ENCODE measurements around the gene SMIM38. TPM values are rescaled to one million over a fixed set of nuclear protein-coding genes. Genes with fewer than 3 reads are reported as not detected.

The SMIM38 gene
- total RNA-seq, 1 experiment from 2014 or later, result 0.33 TPM

DNA sequence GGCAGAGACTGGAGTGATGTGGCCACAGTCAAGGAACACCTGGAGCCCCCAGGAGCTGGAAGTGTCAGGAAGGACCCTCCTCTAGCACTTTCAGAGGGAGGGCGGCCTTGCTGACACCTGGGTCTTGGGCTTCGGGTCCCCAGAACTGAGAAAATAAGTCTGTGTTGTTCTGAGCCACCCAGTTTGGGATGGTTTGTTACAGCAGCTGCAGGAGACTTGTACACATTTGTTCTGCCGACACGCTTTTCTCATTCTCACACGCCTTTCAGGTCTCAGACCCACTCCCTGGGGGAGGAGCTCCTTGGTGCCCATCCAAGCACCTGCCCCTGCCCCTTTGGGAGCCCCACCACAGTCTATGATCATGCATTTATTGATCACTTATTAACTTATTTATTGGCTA, 47.2 kb upstream of the SMIM38 start:
- H3K9me3 Mint-ChIP-seq (ENCODE audit: low read depth, unreplicated experiment), result peaks cover 6% of the 10 kb centered on the region
- H3K4me1 Mint-ChIP-seq (ENCODE audit: low read depth, unreplicated experiment), result peaks cover 16% of the 10 kb centered on the region
- no peak for DNase-seq
- peaks cover 4% of the 10 kb centered on the region for H3K27me3 Mint-ChIP-seq (ENCODE audit: unreplicated experiment)
- peaks cover 3% of the 10 kb centered on the region for H3K36me3 Mint-ChIP-seq (ENCODE audit: insufficient read depth, unreplicated experiment)
- intact Hi-C loops (cut with micrococcal nuclease; ENCODE audit: unreplicated experiment), result no loop called here
- CTCF ChIA-PET, result interaction anchor here (0.6 kb wide), 1 partner anchor 24 kb away, joined by 6 read pairs; no protein-coding TSS in a partner anchor
- BruUV-seq (replicated peaks), result no TSS peak
- no peak overlapping the region for H3K4me3 Mint-ChIP-seq (ENCODE audit: low read depth, unreplicated experiment)
- no peak overlapping the region for H3K27ac Mint-ChIP-seq (ENCODE audit: unreplicated experiment)
- no peak for TF ChIP-seq CTCF (IDR thresholded peaks at IDR 0.05; ENCODE audit: unreplicated experiment)

DNA sequence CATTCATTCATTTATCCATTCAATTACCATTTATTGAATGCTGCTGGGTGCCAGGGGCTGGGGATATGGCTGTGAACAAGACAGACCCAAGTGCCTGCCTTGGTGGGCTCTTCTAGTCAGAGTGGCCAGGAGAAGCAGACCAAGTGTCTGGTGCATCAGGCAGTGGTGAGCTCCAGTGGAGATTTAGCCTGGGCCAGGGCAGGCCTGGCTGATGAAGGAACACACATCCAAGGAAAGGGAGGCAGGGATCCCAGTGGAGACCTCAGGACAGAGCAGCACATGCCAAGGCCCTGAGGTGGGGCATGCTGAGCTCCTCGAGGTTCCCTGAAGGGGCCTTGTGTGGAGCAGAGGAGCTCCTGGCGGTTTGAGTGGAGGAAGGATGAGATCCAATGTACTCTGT, 46.6 kb upstream of the SMIM38 start:
- BruUV-seq (replicated peaks), result no TSS peak
- CTCF ChIA-PET, result interaction anchor here (0.6 kb wide), 2 partner anchors 23 to 185 kb away, joined by 3 to 6 read pairs; partner anchors contain the start of gene MYEOV
- peaks cover 7% of the 10 kb centered on the region for H3K36me3 Mint-ChIP-seq (ENCODE audit: insufficient read depth, unreplicated experiment)
- peaks cover 11% of the 10 kb centered on the region for H3K4me1 Mint-ChIP-seq (ENCODE audit: low read depth, unreplicated experiment)
- peaks cover 6% of the 10 kb centered on the region for H3K9me3 Mint-ChIP-seq (ENCODE audit: low read depth, unreplicated experiment)
- no peak for DNase-seq
- TF ChIP-seq CTCF (IDR thresholded peaks at IDR 0.05; ENCODE audit: unreplicated experiment), result no peak
- peaks cover 9% of the 10 kb centered on the region for H3K27me3 Mint-ChIP-seq (ENCODE audit: unreplicated experiment)
- H3K27ac Mint-ChIP-seq (ENCODE audit: unreplicated experiment), result no peak overlapping the region
- intact Hi-C loops (cut with micrococcal nuclease; ENCODE audit: unreplicated experiment), result no loop called here
- no peak overlapping the region for H3K4me3 Mint-ChIP-seq (ENCODE audit: low read depth, unreplicated experiment)

GRCh38 chr11:69110451-69110850, 45.3 kb upstream of the SMIM38 start:
- H3K36me3 Mint-ChIP-seq (ENCODE audit: insufficient read depth, unreplicated experiment), result peaks cover 7% of the 10 kb centered on the region
- H3K27me3 Mint-ChIP-seq (ENCODE audit: unreplicated experiment), result peaks cover 9% of the 10 kb centered on the region
- H3K9me3 Mint-ChIP-seq (ENCODE audit: low read depth, unreplicated experiment), result peaks cover 6% of the 10 kb centered on the region
- H3K4me1 Mint-ChIP-seq (ENCODE audit: low read depth, unreplicated experiment), result peaks cover 17% of the 10 kb centered on the region
- CTCF ChIA-PET, result no interaction called here
- H3K4me3 Mint-ChIP-seq (ENCODE audit: low read depth, unreplicated experiment), result no peak overlapping the region
- intact Hi-C loops (cut with micrococcal nuclease; ENCODE audit: unreplicated experiment), result no loop called here
- no peak for TF ChIP-seq CTCF (IDR thresholded peaks at IDR 0.05; ENCODE audit: unreplicated experiment)
- no peak for DNase-seq
- BruUV-seq (replicated peaks), result no TSS peak
- no peak overlapping the region for H3K27ac Mint-ChIP-seq (ENCODE audit: unreplicated experiment)

GRCh38 chr11:69111624-69112542, 43.9 kb upstream of the SMIM38 start:
- intact Hi-C loops (cut with micrococcal nuclease; ENCODE audit: unreplicated experiment), result no loop called here
- peaks cover 20% of the 10 kb centered on the region for H3K4me1 Mint-ChIP-seq (ENCODE audit: low read depth, unreplicated experiment)
- CTCF ChIA-PET, result no interaction called here
- peaks cover 6% of the 10 kb centered on the region for H3K9me3 Mint-ChIP-seq (ENCODE audit: low read depth, unreplicated experiment)
- H3K36me3 Mint-ChIP-seq (ENCODE audit: insufficient read depth, unreplicated experiment), result peaks cover 7% of the 10 kb centered on the region
- DNase-seq, result no peak
- H3K27ac Mint-ChIP-seq (ENCODE audit: unreplicated experiment), result no peak overlapping the region
- BruUV-seq (replicated peaks), result no TSS peak
- no peak for TF ChIP-seq CTCF (IDR thresholded peaks at IDR 0.05; ENCODE audit: unreplicated experiment)
- peaks cover 9% of the 10 kb centered on the region for H3K27me3 Mint-ChIP-seq (ENCODE audit: unreplicated experiment)
- no peak overlapping the region for H3K4me3 Mint-ChIP-seq (ENCODE audit: low read depth, unreplicated experiment)
